GM19239 (cell line): ENCODE measurements around the gene CD226.
"Not testable (repeated sequence)": the region's sequence is repeated elsewhere in the genome, so short reads cannot be mapped to it uniquely, and the experiment has no call there.

ENCODE experiments used
- DNase-seq: peaks from one replicate; pipeline ENCODE4 v3.0.0; 2011; ENCODE audit warnings: low spot score; ENCODE audit not compliant: insufficient read length
- FAIRE-seq: peaks from 2 replicates; lab custom pipeline; 2011; peaks lifted over from hg19 to GRCh38; lab: Jason Lieb, UNC

Gene CD226

GRCh38 chr18:69838620-69839411 lies 108.9 kb downstream of the CD226 start:
- DNase-seq: no peak
- no peak for FAIRE-seq

- FAIRE-seq: no peak
- DNase-seq: no peak
Measured at GRCh38 chr18:69838003-69838402, 109.7 kb downstream of the CD226 start.

GRCh38 chr18:69834980-69835379 lies 112.7 kb downstream of the CD226 start:
- DNase-seq: not testable (repeated sequence)

GRCh38 chr18:69830189-69830588 lies 117.5 kb downstream of the CD226 start:
- DNase-seq (no peak), FAIRE-seq (no peak)

More at GRCh38 chr18:69834980-69835379, 112.7 kb downstream of the CD226 start:
- not testable (repeated sequence) for FAIRE-seq

- DNase-seq (no peak), FAIRE-seq (no peak)
Measured at GRCh38 chr18:69820538-69820937, 127.1 kb downstream of the CD226 start.

GRCh38 chr18:69819460-69819859 lies 128.2 kb downstream of the CD226 start:
- DNase-seq: no peak
- FAIRE-seq: no peak

GRCh38 chr18:69817335-69817940 lies 130.2 kb downstream of the CD226 start:
- FAIRE-seq (no peak), DNase-seq (no peak)

GRCh38 chr18:69814861-69815385 lies 132.8 kb downstream of the CD226 start:
- FAIRE-seq (no peak), DNase-seq (no peak)

- DNase-seq (no peak), FAIRE-seq (no peak)
Measured at GRCh38 chr18:69813559-69813958, 134.1 kb downstream of the CD226 start.

GRCh38 chr18:69808399-69808798 lies 139.3 kb downstream of the CD226 start:
- no peak for DNase-seq
- no peak for FAIRE-seq

- FAIRE-seq: no peak
- DNase-seq: no peak
Measured at GRCh38 chr18:69804776-69805501, 142.7 kb downstream of the CD226 start.
